Measurements from ENCODE around the gene TTBK1.

TTBK1 gene

GRCh38 chr6:43256670-43257366 lies 13.5 kb downstream of the TTBK1 start:
- DNase-seq = no peak

- no peak for DNase-seq
These were observed 14.3 kb downstream of the TTBK1 start for GRCh38 chr6:43257367-43258145.

DNA sequence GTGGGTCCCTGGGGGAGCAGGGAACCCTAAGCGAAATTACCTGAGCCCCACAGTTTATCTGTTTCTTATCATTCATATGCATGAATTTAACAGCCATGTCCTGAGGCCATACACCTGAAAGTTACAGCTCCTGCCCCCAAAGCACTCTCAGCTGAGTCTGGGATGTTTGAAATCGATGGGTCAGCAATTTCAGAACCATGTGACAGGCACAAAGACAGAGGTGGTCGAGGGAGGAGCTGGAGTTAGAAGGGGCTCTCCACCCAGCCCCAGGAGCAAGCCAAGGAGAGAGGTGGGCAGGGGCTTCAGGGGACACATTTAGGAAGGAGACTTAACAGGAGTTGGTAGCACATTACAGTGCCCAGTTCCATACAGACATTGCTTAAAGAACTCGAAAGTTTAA lies 14.9 kb downstream of the TTBK1 start:
- DNase-seq = no peak

DNA sequence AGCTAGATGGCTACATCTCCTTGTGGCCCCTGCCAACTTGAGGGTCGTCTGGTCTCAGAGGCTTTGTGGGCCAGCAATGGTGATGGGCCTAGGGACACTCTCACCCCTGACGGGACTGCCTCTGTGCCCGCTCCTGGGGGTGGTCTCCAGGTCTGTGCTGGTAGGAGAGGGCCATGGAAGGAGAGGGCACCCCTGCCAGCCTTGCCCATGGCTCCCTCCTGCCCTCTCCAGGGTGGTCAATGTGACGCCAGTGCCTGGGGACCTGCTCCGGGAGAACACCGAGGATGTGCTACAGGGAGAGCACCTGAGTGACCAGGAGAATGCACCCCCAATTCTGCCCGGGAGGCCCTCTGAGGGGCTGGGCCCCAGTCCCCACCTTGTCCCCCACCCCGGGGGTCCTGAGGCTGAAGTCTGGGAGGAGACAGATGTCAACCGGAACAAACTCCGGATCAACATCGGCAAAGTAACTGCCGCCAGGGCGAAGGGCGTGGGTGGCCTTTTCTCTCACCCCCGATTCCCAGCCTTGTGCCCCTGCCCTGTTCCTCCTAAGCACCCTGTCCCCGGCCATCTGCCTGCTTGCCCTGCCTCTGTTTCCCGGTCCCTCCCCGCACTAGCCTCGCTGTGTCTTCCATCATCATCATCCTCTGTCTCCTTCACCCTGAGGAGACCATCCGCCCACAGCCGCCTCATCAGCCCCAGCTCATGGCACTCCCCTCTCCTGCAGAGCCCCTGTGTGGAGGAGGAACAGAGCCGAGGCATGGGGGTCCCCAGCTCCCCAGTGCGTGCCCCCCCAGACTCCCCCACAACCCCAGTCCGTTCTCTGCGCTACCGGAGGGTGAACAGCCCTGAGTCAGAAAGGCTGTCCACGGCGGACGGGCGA lies 15.8 kb downstream of the TTBK1 start:
- no peak for DNase-seq

- no peak for DNase-seq
These were observed 17.5 kb downstream of the TTBK1 start for GRCh38 chr6:43260791-43261190.

DNA sequence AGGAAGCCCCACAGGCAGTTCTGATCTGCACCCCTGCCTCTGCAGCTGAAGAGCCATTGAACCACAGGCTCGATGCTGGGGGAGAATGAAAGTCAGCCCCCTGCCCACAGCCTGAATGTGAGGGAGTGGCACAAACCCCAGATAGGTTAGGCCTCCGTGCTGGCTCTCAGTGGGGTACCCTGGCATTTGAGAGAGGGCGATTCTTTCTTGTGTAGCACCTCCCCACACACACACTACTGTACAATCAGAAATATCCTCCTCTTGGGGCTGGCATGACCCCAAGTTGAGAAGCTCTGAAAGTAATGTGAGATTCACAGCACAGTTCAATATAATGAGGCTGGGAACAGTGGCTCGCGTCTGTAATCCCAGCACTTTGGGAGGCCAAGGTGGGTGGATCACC lies 17.9 kb downstream of the TTBK1 start:
- DNase-seq = no peak

DNA sequence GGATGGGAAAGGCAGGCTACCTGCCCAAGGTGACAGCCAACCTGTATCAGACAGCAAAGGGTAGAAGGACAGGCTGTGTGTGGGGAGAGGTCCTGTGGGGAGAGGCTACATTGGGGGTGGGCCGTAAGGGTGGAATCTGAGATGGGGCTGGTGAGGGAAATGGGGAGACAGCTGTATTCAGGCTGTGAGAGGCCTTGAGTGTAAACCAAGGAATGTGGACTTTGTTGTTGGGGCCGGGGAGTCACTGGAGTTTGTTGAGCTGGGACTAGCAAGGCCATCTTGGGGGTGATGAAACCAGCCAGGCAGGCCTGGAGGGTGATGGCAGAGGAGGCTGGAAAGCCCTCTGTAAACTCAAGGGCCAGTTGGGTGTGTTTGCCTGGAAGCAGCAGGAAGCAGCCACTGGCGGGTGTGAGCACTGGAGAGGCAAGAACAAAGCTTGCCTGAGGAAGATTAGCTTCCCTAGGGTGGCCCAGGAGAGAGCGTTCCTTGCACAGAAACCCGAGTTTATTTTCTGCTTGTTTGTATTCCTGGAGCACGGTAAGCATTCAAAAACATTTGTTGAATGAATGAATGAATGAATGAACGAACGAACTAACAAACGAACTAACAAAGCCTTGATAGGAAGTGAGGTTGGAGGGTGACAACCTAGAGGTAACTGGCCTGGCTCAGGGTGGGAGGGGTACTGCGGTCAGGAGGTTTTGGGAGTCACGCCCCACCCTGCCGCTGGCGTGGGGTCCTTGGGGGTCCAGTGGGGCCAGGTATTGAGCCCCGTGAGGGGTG lies 18.9 kb downstream of the TTBK1 start:
- DNase-seq = no peak

GRCh38 chr6:43262780-43263313 lies 19.6 kb downstream of the TTBK1 start:
- DNase-seq = no peak

- DNase-seq = peak; percentile 62
These were observed 20.3 kb downstream of the TTBK1 start for GRCh38 chr6:43263314-43264178.

- no peak for DNase-seq
These were observed 21.4 kb downstream of the TTBK1 start for GRCh38 chr6:43264599-43265145.

- no peak for DNase-seq
These were observed 22.3 kb downstream of the TTBK1 start for GRCh38 chr6:43265564-43265963.

- DNase-seq = no peak
These were observed 24.5 kb downstream of the TTBK1 start for GRCh38 chr6:43267619-43268354.

DNA sequence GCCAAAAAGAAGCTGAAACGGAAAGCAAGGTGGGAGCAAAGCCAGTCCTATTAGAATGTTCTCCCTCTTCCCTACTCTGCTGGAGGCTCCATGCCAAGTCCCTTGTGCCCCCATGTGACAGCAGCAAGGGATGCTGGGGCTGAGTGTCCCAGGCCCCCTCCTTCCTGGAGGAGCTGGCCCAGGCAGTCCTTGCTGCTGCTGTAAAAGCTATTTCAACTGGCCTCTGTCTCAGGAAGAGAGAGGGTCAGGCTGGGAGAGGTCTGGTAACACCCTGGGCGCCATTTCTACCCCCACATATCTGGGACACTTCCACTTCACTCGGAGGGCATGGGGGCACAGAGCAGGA lies 25.0 kb downstream of the TTBK1 start:
- DNase-seq = no peak

DNA sequence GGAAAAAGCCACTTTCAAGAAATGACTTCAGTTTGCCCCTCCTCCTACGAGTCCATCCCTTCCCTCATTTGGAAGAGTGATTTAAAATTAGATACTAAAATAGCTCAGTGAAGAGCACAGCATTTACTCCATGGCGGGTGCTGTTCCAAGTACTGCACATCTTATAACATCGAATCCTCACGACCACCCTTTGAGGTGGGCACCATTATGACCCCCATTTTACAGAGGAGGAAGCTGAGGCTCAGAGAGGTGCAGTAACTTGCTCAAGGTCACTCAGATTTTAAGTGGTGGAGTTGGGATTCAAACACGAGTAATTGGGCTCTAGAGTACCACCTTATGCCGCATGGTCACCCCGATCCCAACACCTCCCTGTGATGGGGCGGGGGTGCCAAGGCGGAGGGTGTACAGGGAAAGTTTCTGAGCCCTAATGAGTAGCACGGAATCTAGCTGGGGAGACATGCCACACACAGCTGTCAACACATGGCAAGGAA lies 25.5 kb downstream of the TTBK1 start:
- DNase-seq = no peak

GRCh38 chr6:43269273-43270007 lies 26.2 kb downstream of the TTBK1 start:
- no peak for DNase-seq

DNA sequence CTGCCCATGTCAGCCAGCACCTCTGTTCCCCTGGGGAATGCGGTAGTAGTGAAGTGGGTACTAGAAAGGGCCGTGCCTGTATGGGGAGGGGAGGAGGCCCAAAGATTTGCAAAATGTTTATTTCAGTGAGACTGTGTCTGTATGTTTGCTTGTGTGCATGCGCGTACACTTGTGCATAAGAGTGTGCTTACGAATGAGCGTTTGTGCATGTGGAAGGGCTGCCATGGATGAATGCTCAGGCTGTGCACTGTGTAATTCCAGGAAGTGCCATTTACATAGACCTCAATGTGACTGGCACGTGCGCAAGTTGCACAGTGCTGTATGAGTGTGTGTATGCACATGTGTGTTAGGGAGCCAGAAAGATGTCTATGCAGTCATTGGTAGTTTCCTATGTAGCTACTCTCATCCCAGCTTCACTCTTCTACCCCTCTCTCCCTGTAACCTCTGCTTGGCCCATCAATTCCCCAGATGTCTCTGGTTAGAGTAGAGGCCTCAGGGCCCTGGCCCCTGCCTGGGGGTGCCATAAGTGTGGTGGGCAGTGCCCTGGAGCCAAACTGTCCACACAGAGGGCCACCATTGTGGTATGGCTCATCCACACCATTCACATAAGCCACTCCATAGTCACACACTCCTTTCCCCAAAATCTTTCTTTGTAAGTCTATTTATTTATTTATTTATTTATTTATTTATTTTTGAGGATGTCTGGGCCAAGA lies 28.0 kb downstream of the TTBK1 start:
- no peak for DNase-seq

- no peak for DNase-seq
These were observed 28.7 kb downstream of the TTBK1 start for GRCh38 chr6:43271944-43272343.

DNA sequence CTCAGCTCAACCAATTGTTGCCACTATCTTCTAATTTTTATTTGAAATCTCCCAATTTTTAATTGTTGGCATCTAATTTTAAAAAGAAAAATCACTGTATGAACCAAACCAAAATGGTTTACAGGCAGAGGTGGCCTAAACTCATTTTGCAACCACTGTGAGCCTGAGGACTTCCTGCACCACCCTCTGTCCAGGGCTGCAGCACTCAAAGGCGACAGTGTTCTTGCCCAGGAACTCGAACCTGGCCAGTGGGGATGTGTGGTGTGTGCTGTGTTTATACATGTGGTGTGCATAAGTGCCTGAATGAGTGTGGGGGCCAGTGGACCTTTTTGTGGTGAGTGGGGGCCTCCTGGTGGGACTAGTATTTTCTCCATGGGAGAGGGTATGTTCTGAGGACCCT lies 30.4 kb downstream of the TTBK1 start:
- DNase-seq = no peak
